KOPT-K1 (cell line): ENCODE data around the gene BCAS3.

Source experiments
- H3K27ac ChIP-seq: fragments of 200-600 bp; sonication (generic); 2 replicates; pipeline ENCODE4 v1.5.1; 2016; ENCODE audit warnings: antibody characterized with exemption, mild to moderate bottlenecking, low read depth, low read length; ENCODE audit not compliant: poor library complexity, severe bottlenecking
- H3K36me3 ChIP-seq: fragments of 200-600 bp; sonication (generic); 2 replicates; pipeline ENCODE4 v1.5.1; 2017; ENCODE audit warnings: antibody characterized with exemption, mild to moderate bottlenecking, low read length, moderate library complexity; ENCODE audit not compliant: insufficient read depth
- H3K9me3 ChIP-seq: fragments of 200-600 bp; sonication (generic); 2 replicates; pipeline ENCODE4 v1.5.1; 2017; ENCODE audit warnings: antibody characterized with exemption, low read length, mild to moderate bottlenecking; ENCODE audit not compliant: insufficient read depth, poor library complexity, severe bottlenecking

Gene BCAS3

GRCh38 chr17:61157246-61157886, 479.7 kb downstream of the BCAS3 start:
- Histone ChIP-seq H3K9me3 (no peaks in the 10 kb centered on the region), H3K27ac (no peak overlapping the region), H3K36me3 (no peaks in the 10 kb centered on the region)

- Histone ChIP-seq H3K27ac (no peak overlapping the region), H3K36me3 (no peaks in the 10 kb centered on the region), H3K9me3 (no peaks in the 10 kb centered on the region)
These were observed 480.7 kb downstream of the BCAS3 start for GRCh38 chr17:61158376-61158775.

GRCh38 chr17:61159221-61159814, 481.7 kb downstream of the BCAS3 start:
- Histone ChIP-seq H3K9me3 (no peaks in the 10 kb centered on the region), H3K36me3 (no peaks in the 10 kb centered on the region), H3K27ac (no peak overlapping the region)

GRCh38 chr17:61160204-61160603, 482.6 kb downstream of the BCAS3 start:
- no peaks in the 10 kb centered on the region for H3K9me3 ChIP-seq
- no peaks in the 10 kb centered on the region for H3K36me3 ChIP-seq
- H3K27ac ChIP-seq, result no peak overlapping the region

GRCh38 chr17:61160789-61161445, 483.3 kb downstream of the BCAS3 start:
- Histone ChIP-seq H3K9me3 (no peaks in the 10 kb centered on the region), H3K36me3 (no peaks in the 10 kb centered on the region), H3K27ac (no peak overlapping the region)

GRCh38 chr17:61161615-61162134, 484.0 kb downstream of the BCAS3 start:
- no peaks in the 10 kb centered on the region for H3K9me3 ChIP-seq
- H3K36me3 ChIP-seq, result no peaks in the 10 kb centered on the region
- no peak overlapping the region for H3K27ac ChIP-seq

- Histone ChIP-seq H3K36me3 (no peaks in the 10 kb centered on the region), H3K27ac (no peak overlapping the region)
These were observed 486.9 kb downstream of the BCAS3 start for GRCh38 chr17:61164517-61164916.

GRCh38 chr17:61167075-61167474, 489.4 kb downstream of the BCAS3 start:
- no peaks in the 10 kb centered on the region for H3K9me3 ChIP-seq
- H3K36me3 ChIP-seq, result no peaks in the 10 kb centered on the region
- no peak overlapping the region for H3K27ac ChIP-seq

More at GRCh38 chr17:61164517-61164916, 486.9 kb downstream of the BCAS3 start:
- H3K9me3 ChIP-seq, result no peaks in the 10 kb centered on the region

- H3K36me3 ChIP-seq, result no peaks in the 10 kb centered on the region
- H3K27ac ChIP-seq, result no peak overlapping the region
These were observed 490.9 kb downstream of the BCAS3 start for GRCh38 chr17:61168506-61168905.

GRCh38 chr17:61174310-61174709, 496.7 kb downstream of the BCAS3 start:
- no peaks in the 10 kb centered on the region for H3K36me3 ChIP-seq
- no peaks in the 10 kb centered on the region for H3K9me3 ChIP-seq
- no peak overlapping the region for H3K27ac ChIP-seq

More at GRCh38 chr17:61168506-61168905, 490.9 kb downstream of the BCAS3 start:
- no peaks in the 10 kb centered on the region for H3K9me3 ChIP-seq

GRCh38 chr17:61175298-61176142, 497.9 kb downstream of the BCAS3 start:
- Histone ChIP-seq H3K27ac (no peak overlapping the region), H3K9me3 (no peaks in the 10 kb centered on the region), H3K36me3 (no peaks in the 10 kb centered on the region)

- no peak overlapping the region for H3K27ac ChIP-seq
- no peaks in the 10 kb centered on the region for H3K36me3 ChIP-seq
- no peaks in the 10 kb centered on the region for H3K9me3 ChIP-seq
These were observed 499.7 kb downstream of the BCAS3 start for GRCh38 chr17:61177351-61177750.

GRCh38 chr17:61178284-61178683, 500.6 kb downstream of the BCAS3 start:
- Histone ChIP-seq H3K27ac (no peak overlapping the region), H3K9me3 (no peaks in the 10 kb centered on the region), H3K36me3 (no peaks in the 10 kb centered on the region)

- Histone ChIP-seq H3K36me3 (no peaks in the 10 kb centered on the region), H3K9me3 (no peaks in the 10 kb centered on the region), H3K27ac (no peak overlapping the region)
These were observed 501.7 kb downstream of the BCAS3 start for GRCh38 chr17:61179380-61179806.

- no peak overlapping the region for H3K27ac ChIP-seq
- no peaks in the 10 kb centered on the region for H3K9me3 ChIP-seq
- no peaks in the 10 kb centered on the region for H3K36me3 ChIP-seq
These were observed 506.1 kb downstream of the BCAS3 start for GRCh38 chr17:61183793-61184192.
